A549 (cell line): ENCODE measurements around the gene CFAP100. TPM values are rescaled to one million over a fixed set of nuclear protein-coding genes. Genes with fewer than 3 reads are reported as not detected.

Experiments
- ATAC-seq, 2 experiments: fragments of 200-7000 bp in 1 of 2; fragments of >200 bp in 1 of 2; cut with Nextera tagmentation in 1 of 2; cut with Tn5 transposase in 1 of 2; 3 replicates each; pipeline versions ENCODE4 v1.8.0 to v1.9.1; 2018 to 2020; ENCODE audit warnings: mild to moderate bottlenecking in 1 of 2, moderate library complexity in 1 of 2
- CTCF ChIA-PET: fragments of 300-600 bp; sonication (Branson Sonifier 250); formaldehyde crosslinking; extraction: SDS; loops from one replicate; lab custom pipeline; 2021; ENCODE audit warnings: antibody characterized with exemption, inconsistent platforms; lab: Yijun Ruan, JAX
- POLR2A ChIA-PET: fragments of 350-600 bp; formaldehyde crosslinking; extraction: SDS; loops from one replicate; lab custom pipeline; 2021; ENCODE audit warnings: antibody characterized with exemption, inconsistent platforms; lab: Yijun Ruan, JAX
- DNase-seq, 2 experiments: peaks; one replicate each; pipeline versions ENCODE4 v3.0.0 to v3.0.0-alpha.2; 2011 to 2016; ENCODE audit warnings: low read depth in 1 of 2, low spot score in 1 of 2
- FAIRE-seq: peaks from 2 replicates; lab custom pipeline; 2011; peaks lifted over from hg19 to GRCh38; lab: Jason Lieb, UNC
- H3K27ac ChIP-seq, 2 experiments: fragments of >200 bp; sonication (Bioruptor Twin); formaldehyde crosslinking; 3 replicates each; pipeline ENCODE4 v1.5.1; 2016 to 2017
- H3K4me1 ChIP-seq: fragments of >200 bp; sonication (Bioruptor Twin); formaldehyde crosslinking; 3 replicates; pipeline ENCODE4 v1.6.1; 2016
- H3K4me2 ChIP-seq: fragments of >200 bp; sonication (Bioruptor Twin); formaldehyde crosslinking; 3 replicates; pipeline ENCODE4 v1.6.1; 2016
- H3K4me3 ChIP-seq: fragments of >200 bp; sonication (Bioruptor Twin); formaldehyde crosslinking; 3 replicates; pipeline ENCODE4 v1.5.1; 2016
- H3K9me3 ChIP-seq: fragments of >200 bp; sonication (Bioruptor Twin); formaldehyde crosslinking; 3 replicates; pipeline ENCODE4 v1.6.1; 2016
- BHLHE40 ChIP-seq: IDR thresholded peaks from 2 replicates; pipeline ENCODE4 v1.6.1; 2012; ENCODE audit warnings: low read depth, low read length, inconsistent platforms
- CBX2 ChIP-seq: fragments of 200-600 bp; sonication (generic); IDR thresholded peaks from 2 replicates; pipeline ENCODE4 v1.6.1; 2016; ENCODE audit warnings: low read depth, mild to moderate bottlenecking, borderline replicate concordance
- CEBPB ChIP-seq, 2 experiments: fragments of >200 bp in 1 of 2; sonication (Bioruptor Twin) in 1 of 2; formaldehyde crosslinking in 1 of 2; IDR thresholded peaks; 2 replicates each; pipeline ENCODE4 v1.6.1; 2012 to 2016
- ESRRA ChIP-seq: fragments of 150-350 bp; IDR thresholded peaks from 2 replicates; pipeline ENCODE4 v1.6.1; 2014; ENCODE audit warnings: mild to moderate bottlenecking, low read length, borderline replicate concordance
- FOSL2 ChIP-seq, 2 experiments: fragments of 450-650 bp in 1 of 2; fragments of >200 bp in 1 of 2; sonication (Bioruptor Twin) in 1 of 2; formaldehyde crosslinking; IDR thresholded peaks; 2 replicates each; pipeline versions ENCODE4 v1.5.0 to v1.6.1; 2016 to 2020; ENCODE audit warnings: mild to moderate bottlenecking in 1 of 2, moderate library complexity in 1 of 2
- FOXS1 ChIP-seq: fragments of 250-450 bp; sonication (Bioruptor Pico); IDR thresholded peaks from 2 replicates; pipeline ENCODE4 v1.5.0; 2020; ENCODE audit warnings: mild to moderate bottlenecking, moderate library complexity
- GATA3 ChIP-seq: IDR thresholded peaks from 2 replicates; pipeline ENCODE4 v1.6.1; 2012; ENCODE audit warnings: borderline replicate concordance
- HDAC2 ChIP-seq: fragments of 200-600 bp; sonication (generic); IDR thresholded peaks from 2 replicates; pipeline ENCODE4 v1.6.1; 2016
- HES2 ChIP-seq: fragments of >200 bp; sonication (Bioruptor Twin); formaldehyde crosslinking; IDR thresholded peaks from 2 replicates; pipeline ENCODE4 v1.6.1; 2016
- HOXA7 ChIP-seq: fragments of 250-450 bp; sonication (Bioruptor Pico); IDR thresholded peaks from 2 replicates; pipeline ENCODE4 v1.5.0; 2020; ENCODE audit warnings: mild to moderate bottlenecking, moderate library complexity
- JUN ChIP-seq, 2 experiments: fragments of >200 bp; sonication (Bioruptor Twin); formaldehyde crosslinking; IDR thresholded peaks; 2 replicates in 1 of 2; 3 replicates in 1 of 2; pipeline ENCODE4 v1.6.1; 2016 to 2017
- KDM1A ChIP-seq: fragments of 200-600 bp; sonication (generic); IDR thresholded peaks from 2 replicates; pipeline ENCODE4 v1.6.1; 2016; ENCODE audit warnings: low read depth, mild to moderate bottlenecking
- MAZ ChIP-seq: fragments of 150-350 bp; IDR thresholded peaks from 2 replicates; pipeline ENCODE4 v1.6.1; 2014; ENCODE audit warnings: antibody characterized with exemption, low read depth, low read length, borderline replicate concordance
- NPAS2 ChIP-seq: fragments of 250-450 bp; sonication (Bioruptor Pico); IDR thresholded peaks from 2 replicates; pipeline ENCODE4 v1.8.0; 2022; ENCODE audit warnings: mild to moderate bottlenecking, moderate library complexity, borderline replicate concordance
- NR3C1 ChIP-seq: fragments of >200 bp; sonication (Bioruptor Twin); formaldehyde crosslinking; IDR thresholded peaks from 3 replicates; pipeline ENCODE4 v1.6.1; 2017
- PBX3 ChIP-seq: IDR thresholded peaks from 2 replicates; pipeline ENCODE4 v1.6.1; 2012
- PHF8 ChIP-seq: fragments of 200-600 bp; sonication (generic); IDR thresholded peaks from 2 replicates; pipeline ENCODE4 v1.6.1; 2016; ENCODE audit warnings: low read depth, mild to moderate bottlenecking, antibody characterized with exemption, moderate library complexity, borderline replicate concordance
- POLR2A ChIP-seq: IDR thresholded peaks from 2 replicates; pipeline ENCODE4 v1.6.1; 2012; ENCODE audit warnings: mild to moderate bottlenecking, low read length
- RAD21 ChIP-seq, 2 experiments: fragments of >200 bp in 1 of 2; sonication (Bioruptor Twin) in 1 of 2; formaldehyde crosslinking in 1 of 2; IDR thresholded peaks in 1 of 2; conservative IDR thresholded peaks in 1 of 2; 2 replicates in 1 of 2; 3 replicates in 1 of 2; pipeline ENCODE4 v1.6.1; 2012 to 2018; ENCODE audit warnings: inconsistent platforms in 1 of 2
- REST ChIP-seq: fragments of 200-600 bp; sonication (generic); IDR thresholded peaks from 2 replicates; pipeline ENCODE4 v1.6.1; 2016; ENCODE audit warnings: antibody characterized with exemption, mild to moderate bottlenecking, moderate library complexity
- RFX5 ChIP-seq: fragments of 450-650 bp; IDR thresholded peaks from 2 replicates; pipeline ENCODE4 v1.7.1; 2014; ENCODE audit warnings: antibody characterized with exemption, mild to moderate bottlenecking, moderate library complexity
- RNF2 ChIP-seq: fragments of 200-600 bp; sonication (generic); IDR thresholded peaks from 2 replicates; pipeline ENCODE4 v1.6.1; 2016; ENCODE audit warnings: low read depth, mild to moderate bottlenecking, antibody characterized with exemption, moderate library complexity, borderline replicate concordance
- SREBF2 ChIP-seq: fragments of 450-650 bp; IDR thresholded peaks from 2 replicates; pipeline ENCODE4 v1.6.1; 2014; ENCODE audit warnings: mild to moderate bottlenecking, moderate library complexity
- TP53 ChIP-seq: fragments of 250-450 bp; sonication (Bioruptor Pico); IDR thresholded peaks from 2 replicates; pipeline ENCODE4 v1.5.0; 2021; ENCODE audit warnings: mild to moderate bottlenecking, moderate library complexity
- ZC3H11A ChIP-seq: fragments of 450-650 bp; IDR thresholded peaks from 2 replicates; pipeline ENCODE4 v1.6.1; 2014; ENCODE audit warnings: antibody characterized with exemption, mild to moderate bottlenecking
- WGBS: methylation state at CpG from one replicate; pipeline ENCODE4 v1.1.6; 2017; ENCODE audit errors: missing lambda C conversion rate; 5-methylcytosine and 5-hydroxymethylcytosine counted together
- polyA plus RNA-seq, 4 experiments: library from polyadenylated mRNA; depleted of rRNA in 3 of 4; stranded (reverse); fragments of >200 nt; fragmentation: RNase III in 1 of 4; extraction: RNeasy Plus Mini Kit Qiagen cat#74134 plus additional on column Dnase treatment in 1 of 4; gene quantifications; 2 replicates in 3 of 4; 3 replicates in 1 of 4; pipeline ENCODE4 v1.2.3, GENCODE V29; 2011 to 2017
- TF ChIP-seq, protein P1 (sequence below): IDR thresholded peaks from 2 replicates; pipeline ENCODE4 v1.6.1; 2012; ENCODE audit warnings: low read depth, borderline replicate concordance
- TF ChIP-seq, protein P2 (sequence below): IDR thresholded peaks from 2 replicates; pipeline ENCODE4 v1.6.1; 2012
- TF ChIP-seq, protein P3 (sequence below): fragments of >200 bp; sonication (Bioruptor Twin); formaldehyde crosslinking; IDR thresholded peaks from 3 replicates; pipeline ENCODE4 v1.6.1; 2016

Gene CFAP100
- polyA plus RNA-seq, 2 of the 4 experiments (the other 2 are of a cell fraction): not detected

- TF ChIP-seq REST (no peak), MAZ (no peak), POLR2A (no peak)
Observed at GRCh38 chr3:126345231-126345630, 49.5 kb upstream of the CFAP100 start (continued).

- FAIRE-seq (no peak), ATAC-seq (no peak), DNase-seq (no peak)
- Histone ChIP-seq H3K4me2 (no peak overlapping the region), H3K4me3 (no peak overlapping the region), H3K27ac (no peak overlapping the region), H3K9me3 (no peaks in the 10 kb centered on the region), H3K4me1 (no peaks in the 10 kb centered on the region)
- TF ChIP-seq, protein P1, sequence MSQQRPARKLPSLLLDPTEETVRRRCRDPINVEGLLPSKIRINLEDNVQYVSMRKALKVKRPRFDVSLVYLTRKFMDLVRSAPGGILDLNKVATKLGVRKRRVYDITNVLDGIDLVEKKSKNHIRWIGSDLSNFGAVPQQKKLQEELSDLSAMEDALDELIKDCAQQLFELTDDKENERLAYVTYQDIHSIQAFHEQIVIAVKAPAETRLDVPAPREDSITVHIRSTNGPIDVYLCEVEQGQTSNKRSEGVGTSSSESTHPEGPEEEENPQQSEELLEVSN: no peak
- TF ChIP-seq RAD21 (conservative IDR thresholded peaks at IDR 0.05 in 1 of 2, IDR thresholded peaks at IDR 0.05 in 1 of 2): no peak
- no peak for TF ChIP-seq BHLHE40
- no peak for TF ChIP-seq KDM1A
- no peak for TF ChIP-seq PHF8
- no peak for TF ChIP-seq RNF2
- no peak for TF ChIP-seq PBX3
- TF ChIP-seq GATA3: no peak
- no peak for TF ChIP-seq JUN (IDR thresholded peaks at IDR 0.05)
- TF ChIP-seq TP53 (CRISPR knock-in tag): no peak
- no peak for TF ChIP-seq POLR2A
- no peak for TF ChIP-seq NR3C1
- TF ChIP-seq CEBPB (IDR thresholded peaks at IDR 0.05): no peak
- ChIA-PET POLR2A (no interaction called here), CTCF (no interaction called here)
- no CpG with 5 or more reads among the region's 5 CpGs for WGBS
Observed at GRCh38 chr3:126345641-126346460, 48.9 kb upstream of the CFAP100 start.

GRCh38 chr3:126346466-126346865, 48.2 kb upstream of the CFAP100 start:
- DNase-seq (no peak), FAIRE-seq (no peak), ATAC-seq (no peak)
- Histone ChIP-seq H3K27ac (no peak overlapping the region), H3K4me3 (no peak overlapping the region), H3K4me1 (no peaks in the 10 kb centered on the region), H3K9me3 (no peaks in the 10 kb centered on the region), H3K4me2 (no peak overlapping the region)
- CTCF ChIA-PET: no interaction called here
- POLR2A ChIA-PET: no interaction called here
- WGBS: 56% methylated on average over 2 of the region's 2 CpGs
- TF ChIP-seq HOXA7 (CRISPR knock-in tag): no peak
- TF ChIP-seq ESRRA: no peak
- no peak for TF ChIP-seq RFX5
- no peak for TF ChIP-seq FOXS1
- TF ChIP-seq, protein P2, sequence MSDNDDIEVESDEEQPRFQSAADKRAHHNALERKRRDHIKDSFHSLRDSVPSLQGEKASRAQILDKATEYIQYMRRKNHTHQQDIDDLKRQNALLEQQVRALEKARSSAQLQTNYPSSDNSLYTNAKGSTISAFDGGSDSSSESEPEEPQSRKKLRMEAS: no peak
- TF ChIP-seq FOSL2 (IDR thresholded peaks at IDR 0.05): no peak
- no peak for TF ChIP-seq FOSL2 (CRISPR knock-in tag; IDR thresholded peaks at IDR 0.05)
- TF ChIP-seq HES2: no peak
- no peak for TF ChIP-seq CBX2
- TF ChIP-seq ZC3H11A: no peak
- no peak for TF ChIP-seq JUN (IDR thresholded peaks at IDR 0.05)
- TF ChIP-seq PBX3: no peak
- TF ChIP-seq HDAC2: no peak
- TF ChIP-seq, protein P3, sequence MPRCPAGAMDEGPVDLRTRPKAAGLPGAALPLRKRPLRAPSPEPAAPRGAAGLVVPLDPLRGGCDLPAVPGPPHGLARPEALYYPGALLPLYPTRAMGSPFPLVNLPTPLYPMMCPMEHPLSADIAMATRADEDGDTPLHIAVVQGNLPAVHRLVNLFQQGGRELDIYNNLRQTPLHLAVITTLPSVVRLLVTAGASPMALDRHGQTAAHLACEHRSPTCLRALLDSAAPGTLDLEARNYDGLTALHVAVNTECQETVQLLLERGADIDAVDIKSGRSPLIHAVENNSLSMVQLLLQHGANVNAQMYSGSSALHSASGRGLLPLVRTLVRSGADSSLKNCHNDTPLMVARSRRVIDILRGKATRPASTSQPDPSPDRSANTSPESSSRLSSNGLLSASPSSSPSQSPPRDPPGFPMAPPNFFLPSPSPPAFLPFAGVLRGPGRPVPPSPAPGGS: no peak
- TF ChIP-seq NPAS2: no peak
- TF ChIP-seq KDM1A: no peak
- no peak for TF ChIP-seq TP53 (CRISPR knock-in tag)
- no peak for TF ChIP-seq SREBF2
